ENCODE results near the gene ZDHHC19.

DNA sequence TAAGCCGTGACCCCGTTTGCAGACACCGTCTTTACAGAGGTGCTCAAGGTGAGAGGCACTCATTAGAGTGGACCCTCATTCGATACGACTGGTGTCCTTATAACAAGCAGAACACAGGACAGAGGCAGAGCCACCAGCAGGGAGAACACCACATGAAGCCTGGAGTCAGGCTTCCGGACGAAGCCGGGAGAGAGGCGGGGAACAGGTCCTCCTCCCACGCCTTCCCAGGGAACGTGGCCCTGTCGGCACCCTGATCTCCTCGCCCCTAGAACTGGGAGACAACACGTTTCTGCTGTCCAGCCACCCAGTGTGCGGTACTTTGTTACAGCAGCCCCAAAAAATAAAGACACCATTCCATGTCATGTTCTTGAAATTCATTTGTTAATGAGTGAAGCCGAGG lies 33.6 kb downstream of the ZDHHC19 start:
- TF ChIP-seq, protein P1, sequence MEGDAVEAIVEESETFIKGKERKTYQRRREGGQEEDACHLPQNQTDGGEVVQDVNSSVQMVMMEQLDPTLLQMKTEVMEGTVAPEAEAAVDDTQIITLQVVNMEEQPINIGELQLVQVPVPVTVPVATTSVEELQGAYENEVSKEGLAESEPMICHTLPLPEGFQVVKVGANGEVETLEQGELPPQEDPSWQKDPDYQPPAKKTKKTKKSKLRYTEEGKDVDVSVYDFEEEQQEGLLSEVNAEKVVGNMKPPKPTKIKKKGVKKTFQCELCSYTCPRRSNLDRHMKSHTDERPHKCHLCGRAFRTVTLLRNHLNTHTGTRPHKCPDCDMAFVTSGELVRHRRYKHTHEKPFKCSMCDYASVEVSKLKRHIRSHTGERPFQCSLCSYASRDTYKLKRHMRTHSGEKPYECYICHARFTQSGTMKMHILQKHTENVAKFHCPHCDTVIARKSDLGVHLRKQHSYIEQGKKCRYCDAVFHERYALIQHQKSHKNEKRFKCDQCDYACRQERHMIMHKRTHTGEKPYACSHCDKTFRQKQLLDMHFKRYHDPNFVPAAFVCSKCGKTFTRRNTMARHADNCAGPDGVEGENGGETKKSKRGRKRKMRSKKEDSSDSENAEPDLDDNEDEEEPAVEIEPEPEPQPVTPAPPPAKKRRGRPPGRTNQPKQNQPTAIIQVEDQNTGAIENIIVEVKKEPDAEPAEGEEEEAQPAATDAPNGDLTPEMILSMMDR (IDR thresholded peaks at IDR 0.05 in 4 of 5, conservative IDR thresholded peaks at IDR 0.05 in 1 of 5), result no peak
- TF ChIP-seq POLR2A (IDR thresholded peaks at IDR 0.05), result no peak
